Fibroblast of lung (primary cell): ENCODE data around the gene ASIC2. TPM values are rescaled to one million over a fixed set of nuclear protein-coding genes. Genes with fewer than 3 reads are reported as not detected.

Source experiments
- DNase-seq, 2 donors: peaks; one replicate each; pipeline versions ENCODE4 v3.0.0 to v3.0.0-alpha.2; 2010; ENCODE audit warnings: low read depth in 2 of 2
- H2AFZ ChIP-seq: 2 replicates; pipeline ENCODE4 v1.5.1; 2012; ENCODE audit warnings: low read length, control low read depth, inconsistent platforms
- H3K27ac ChIP-seq: 2 replicates; pipeline ENCODE4 v1.5.1; 2011; ENCODE audit warnings: low read length, control low read depth; ENCODE audit not compliant: insufficient read depth
- H3K27me3 ChIP-seq: 2 replicates; pipeline ENCODE4 v1.5.1; 2011; ENCODE audit warnings: mild to moderate bottlenecking, low read length; ENCODE audit not compliant: control insufficient read depth, insufficient read depth
- H3K36me3 ChIP-seq: 2 replicates; pipeline ENCODE4 v1.5.1; 2011; ENCODE audit warnings: low read length; ENCODE audit not compliant: control insufficient read depth, insufficient read depth
- H3K4me1 ChIP-seq: 2 replicates; pipeline ENCODE4 v1.5.1; 2011; ENCODE audit warnings: low read length; ENCODE audit not compliant: control insufficient read depth, insufficient read depth; ENCODE audit errors: extremely low read depth
- H3K4me2 ChIP-seq: 2 replicates; pipeline ENCODE4 v1.5.1; 2011; ENCODE audit warnings: low read length, control low read depth; ENCODE audit not compliant: insufficient read depth; ENCODE audit errors: extremely low read depth
- H3K4me3 ChIP-seq, 4 experiments: fragments of 200-600 bp in 1 of 4; sonication (generic) in 1 of 4; replicated peaks in 1 of 4; 2 replicates each; pipeline ENCODE4 v1.5.1; 2011 to 2016; ENCODE audit warnings: low read length in 4 of 4, low read depth in 3 of 4, mild to moderate bottlenecking in 3 of 4, control low read depth in 2 of 4, inconsistent platforms in 1 of 4, mixed read lengths in 1 of 4; ENCODE audit not compliant: insufficient read depth in 1 of 4; ENCODE audit errors: control extremely low read depth in 1 of 4
- H3K79me2 ChIP-seq: 2 replicates; pipeline ENCODE4 v1.5.1; 2012; ENCODE audit warnings: mild to moderate bottlenecking, low read length, inconsistent platforms; ENCODE audit not compliant: control insufficient read depth, insufficient read depth
- H3K9ac ChIP-seq: 2 replicates; pipeline ENCODE4 v1.5.1; 2011; ENCODE audit warnings: mild to moderate bottlenecking, low read length, control low read depth; ENCODE audit not compliant: insufficient read depth
- H3K9me3 ChIP-seq: 2 replicates; pipeline ENCODE4 v1.5.1; 2012; ENCODE audit warnings: low read depth, low read length; ENCODE audit not compliant: control insufficient read depth, insufficient read depth
- H4K20me1 ChIP-seq: 2 replicates; pipeline ENCODE4 v1.5.1; 2011; ENCODE audit warnings: low read length; ENCODE audit not compliant: control insufficient read depth, insufficient read depth; ENCODE audit errors: extremely low read depth
- EZH2 ChIP-seq: IDR thresholded peaks from 2 replicates; pipeline ENCODE4 v1.5.1; 2012; ENCODE audit warnings: low read length, control low read depth, mild to moderate bottlenecking; ENCODE audit errors: missing control alignments
- polyA plus RNA-seq, 2 donors: library from polyadenylated mRNA; depleted of rRNA in 1 of 2; stranded (reverse) in 1 of 2; unstranded in 1 of 2; fragments of >200 nt; gene quantifications; 2 replicates each; pipeline ENCODE4 v1.2.1, GENCODE V29; 2011 to 2012; ENCODE audit warnings: missing spikeins in 1 of 2
- total RNA-seq: library from RNA; depleted of rRNA; stranded (reverse); fragments of >200 nt; gene quantifications from 2 replicates; pipeline ENCODE4 v1.2.1, GENCODE V29; 2014
- TF ChIP-seq, protein P1 (sequence below), 2 donors: IDR thresholded peaks in 1 of 2; conservative IDR thresholded peaks in 1 of 2; 1 replicate in 1 of 2; 2 replicates in 1 of 2; pipeline ENCODE4 v1.5.1; 2011 to 2012; ENCODE audit warnings: low read length in 2 of 2, control low read depth in 1 of 2, inconsistent platforms in 1 of 2, low read depth in 1 of 2, mild to moderate bottlenecking in 1 of 2

ASIC2 gene
- total and polyA plus RNA-seq, 2 donors (not counting 1 experiment from before 2014, with no cell fraction given), result 0.08 to 0.50 TPM

DNA sequence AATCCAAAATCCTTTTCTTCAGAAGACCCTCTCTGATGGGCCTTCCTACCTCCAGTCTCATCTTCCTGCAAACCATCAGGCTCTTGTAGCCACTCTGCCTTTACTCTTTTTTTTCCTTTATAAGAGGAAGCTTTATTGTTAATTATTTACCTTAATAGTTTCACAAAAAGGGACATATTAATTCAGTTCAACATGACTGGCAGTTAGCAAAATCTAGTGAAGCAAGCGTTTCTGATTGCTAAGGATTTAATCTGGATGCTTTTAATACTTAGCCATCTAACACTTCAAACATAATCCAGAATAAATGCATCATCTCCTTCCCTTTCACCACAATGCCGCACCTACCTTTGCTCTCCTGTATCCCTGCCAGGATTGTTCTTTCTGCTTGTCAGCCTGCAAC, 239.4 kb downstream of the ASIC2 start:
- H3K27ac ChIP-seq, result no peak overlapping the region
- H3K79me2 ChIP-seq, result no peaks in the 10 kb centered on the region
- H3K9me3 ChIP-seq, result no peaks in the 10 kb centered on the region
- H3K36me3 ChIP-seq, result no peaks in the 10 kb centered on the region
- no peak for DNase-seq
- no peaks in the 10 kb centered on the region for H3K4me1 ChIP-seq
- H4K20me1 ChIP-seq, result no peaks in the 10 kb centered on the region
- H3K4me2 ChIP-seq, result no peak overlapping the region
- H2AFZ ChIP-seq, result no peak overlapping the region
- no peak overlapping the region for H3K4me3 ChIP-seq
- no peaks in the 10 kb centered on the region for H3K27me3 ChIP-seq
- TF ChIP-seq, protein P1, sequence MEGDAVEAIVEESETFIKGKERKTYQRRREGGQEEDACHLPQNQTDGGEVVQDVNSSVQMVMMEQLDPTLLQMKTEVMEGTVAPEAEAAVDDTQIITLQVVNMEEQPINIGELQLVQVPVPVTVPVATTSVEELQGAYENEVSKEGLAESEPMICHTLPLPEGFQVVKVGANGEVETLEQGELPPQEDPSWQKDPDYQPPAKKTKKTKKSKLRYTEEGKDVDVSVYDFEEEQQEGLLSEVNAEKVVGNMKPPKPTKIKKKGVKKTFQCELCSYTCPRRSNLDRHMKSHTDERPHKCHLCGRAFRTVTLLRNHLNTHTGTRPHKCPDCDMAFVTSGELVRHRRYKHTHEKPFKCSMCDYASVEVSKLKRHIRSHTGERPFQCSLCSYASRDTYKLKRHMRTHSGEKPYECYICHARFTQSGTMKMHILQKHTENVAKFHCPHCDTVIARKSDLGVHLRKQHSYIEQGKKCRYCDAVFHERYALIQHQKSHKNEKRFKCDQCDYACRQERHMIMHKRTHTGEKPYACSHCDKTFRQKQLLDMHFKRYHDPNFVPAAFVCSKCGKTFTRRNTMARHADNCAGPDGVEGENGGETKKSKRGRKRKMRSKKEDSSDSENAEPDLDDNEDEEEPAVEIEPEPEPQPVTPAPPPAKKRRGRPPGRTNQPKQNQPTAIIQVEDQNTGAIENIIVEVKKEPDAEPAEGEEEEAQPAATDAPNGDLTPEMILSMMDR (conservative IDR thresholded peaks at IDR 0.05 in 1 of 2, IDR thresholded peaks at IDR 0.05 in 1 of 2; ENCODE audit: low read depth in 1 of 2, low read length in 2 of 2), result no peak
- TF ChIP-seq EZH2, result no peak
- H3K9ac ChIP-seq, result no peak overlapping the region

DNA sequence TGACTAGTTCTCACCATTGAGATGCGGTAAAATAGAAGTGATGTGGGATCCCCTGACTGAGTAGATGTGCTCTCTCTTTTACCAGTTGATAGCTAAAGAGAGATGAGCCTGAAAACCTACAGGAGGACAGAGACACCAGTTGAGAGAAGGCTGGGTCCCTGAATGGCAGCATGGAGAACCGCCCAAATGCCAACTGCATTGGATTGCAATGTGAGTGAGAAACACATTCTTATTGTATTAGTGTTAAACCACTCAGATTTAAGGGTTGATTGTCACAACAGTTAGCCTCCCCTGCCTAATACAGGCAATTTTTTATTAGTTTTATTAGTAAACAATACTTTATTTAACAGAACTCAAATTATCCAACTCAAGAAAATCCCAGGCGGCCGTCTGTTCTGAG, 240.2 kb downstream of the ASIC2 start:
- TF ChIP-seq EZH2, result no peak
- TF ChIP-seq, protein P1 (conservative IDR thresholded peaks at IDR 0.05 in 1 of 2, IDR thresholded peaks at IDR 0.05 in 1 of 2; ENCODE audit: low read depth in 1 of 2, low read length in 2 of 2), result no peak
- H3K4me2 ChIP-seq, result no peak overlapping the region
- no peaks in the 10 kb centered on the region for H3K27me3 ChIP-seq
- no peaks in the 10 kb centered on the region for H3K36me3 ChIP-seq
- no peak overlapping the region for H3K4me3 ChIP-seq
- no peaks in the 10 kb centered on the region for H3K4me1 ChIP-seq
- no peak overlapping the region for H3K9ac ChIP-seq
- peak in 1 of 2 donors; percentile 9 for DNase-seq
- no peak overlapping the region for H2AFZ ChIP-seq
- H3K79me2 ChIP-seq, result no peaks in the 10 kb centered on the region
- H3K27ac ChIP-seq, result no peak overlapping the region
- H3K9me3 ChIP-seq, result no peaks in the 10 kb centered on the region
- H4K20me1 ChIP-seq, result no peaks in the 10 kb centered on the region

DNA sequence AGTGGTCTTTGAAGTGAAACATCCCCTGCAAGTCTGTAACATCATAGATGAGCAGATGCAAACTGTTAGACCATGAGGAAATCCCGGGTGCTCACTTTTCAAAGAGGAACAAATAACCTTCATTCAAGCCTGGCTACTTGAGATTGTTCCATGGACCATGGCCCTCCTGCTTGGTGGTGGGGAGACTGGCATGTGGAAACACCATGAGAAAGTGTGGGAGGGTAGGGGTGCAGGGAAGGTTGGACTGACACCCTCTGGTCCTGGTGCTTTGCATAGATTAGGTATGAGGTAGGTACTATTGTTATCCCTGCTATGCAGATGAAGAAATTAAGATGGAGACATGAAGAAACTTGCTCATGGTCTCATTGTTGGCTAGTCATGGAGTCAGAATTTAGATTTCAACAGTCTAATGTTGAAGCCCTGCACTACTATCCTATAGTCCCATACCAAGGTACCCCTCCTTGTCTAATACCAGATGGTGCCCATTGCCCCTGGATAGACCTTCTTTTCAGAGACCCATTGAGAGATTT, 242.4 kb downstream of the ASIC2 start:
- Histone ChIP-seq H3K79me2 (no peaks in the 10 kb centered on the region), H3K4me1 (no peaks in the 10 kb centered on the region), H3K4me2 (no peak overlapping the region), H3K9ac (no peak overlapping the region), H3K36me3 (no peaks in the 10 kb centered on the region), H3K27ac (no peak overlapping the region), H4K20me1 (no peaks in the 10 kb centered on the region), H2AFZ (no peak overlapping the region), H3K9me3 (no peaks in the 10 kb centered on the region), H3K4me3 (no peak overlapping the region), H3K27me3 (no peaks in the 10 kb centered on the region)
- DNase-seq, result no peak
- TF ChIP-seq EZH2, result no peak
- TF ChIP-seq, protein P1 (conservative IDR thresholded peaks at IDR 0.05 in 1 of 2, IDR thresholded peaks at IDR 0.05 in 1 of 2; ENCODE audit: low read depth in 1 of 2, low read length in 2 of 2), result no peak
